HEK293 (cell line): ENCODE data around the gene TBL1XR1.

Experiments used
- CTCF ChIP-seq: fragments of 450-650 bp; formaldehyde crosslinking; IDR thresholded peaks from 2 replicates; pipeline ENCODE4 v1.5.1; 2016; ENCODE audit warnings: missing biosample characterization, missing genetic modification characterization
- RBAK ChIP-seq: fragments of 450-650 bp; formaldehyde crosslinking; IDR thresholded peaks from 2 replicates; pipeline ENCODE4 v1.5.1; 2016; ENCODE audit warnings: missing biosample characterization, missing genetic modification characterization
- TCF7L2 ChIP-seq: IDR thresholded peaks from 2 replicates; pipeline ENCODE4 v1.6.1; 2011; ENCODE audit warnings: low read depth, mild to moderate bottlenecking, inconsistent platforms, low read length, moderate library complexity, borderline replicate concordance
- TF ChIP-seq, protein P1 (sequence below): fragments of 450-650 bp; formaldehyde crosslinking; IDR thresholded peaks from 2 replicates; pipeline ENCODE4 v1.5.1; 2016; ENCODE audit warnings: missing biosample characterization, missing genetic modification characterization

DNA sequence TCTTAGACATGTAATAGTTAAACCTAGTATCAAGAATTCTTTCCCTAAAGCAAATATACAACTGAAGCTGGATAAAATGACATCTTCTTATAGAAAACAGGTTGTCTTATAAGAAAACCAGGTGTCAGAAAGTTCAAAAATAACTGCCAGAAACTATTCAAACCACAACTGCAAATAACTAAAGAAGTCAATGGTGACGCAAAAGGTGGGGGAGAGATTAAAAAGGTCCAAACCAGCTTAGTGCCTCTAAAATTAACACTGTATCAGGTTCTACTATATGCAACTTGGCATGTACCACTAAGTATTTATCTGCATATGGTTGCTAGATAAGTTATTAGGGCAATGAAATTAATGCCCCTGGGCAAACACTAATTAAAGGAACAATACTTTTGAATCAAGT lies 136.8 kb downstream of the TBL1XR1 start:
- no peak for TF ChIP-seq TCF7L2
- TF ChIP-seq CTCF, result no peak
- TF ChIP-seq, protein P1, sequence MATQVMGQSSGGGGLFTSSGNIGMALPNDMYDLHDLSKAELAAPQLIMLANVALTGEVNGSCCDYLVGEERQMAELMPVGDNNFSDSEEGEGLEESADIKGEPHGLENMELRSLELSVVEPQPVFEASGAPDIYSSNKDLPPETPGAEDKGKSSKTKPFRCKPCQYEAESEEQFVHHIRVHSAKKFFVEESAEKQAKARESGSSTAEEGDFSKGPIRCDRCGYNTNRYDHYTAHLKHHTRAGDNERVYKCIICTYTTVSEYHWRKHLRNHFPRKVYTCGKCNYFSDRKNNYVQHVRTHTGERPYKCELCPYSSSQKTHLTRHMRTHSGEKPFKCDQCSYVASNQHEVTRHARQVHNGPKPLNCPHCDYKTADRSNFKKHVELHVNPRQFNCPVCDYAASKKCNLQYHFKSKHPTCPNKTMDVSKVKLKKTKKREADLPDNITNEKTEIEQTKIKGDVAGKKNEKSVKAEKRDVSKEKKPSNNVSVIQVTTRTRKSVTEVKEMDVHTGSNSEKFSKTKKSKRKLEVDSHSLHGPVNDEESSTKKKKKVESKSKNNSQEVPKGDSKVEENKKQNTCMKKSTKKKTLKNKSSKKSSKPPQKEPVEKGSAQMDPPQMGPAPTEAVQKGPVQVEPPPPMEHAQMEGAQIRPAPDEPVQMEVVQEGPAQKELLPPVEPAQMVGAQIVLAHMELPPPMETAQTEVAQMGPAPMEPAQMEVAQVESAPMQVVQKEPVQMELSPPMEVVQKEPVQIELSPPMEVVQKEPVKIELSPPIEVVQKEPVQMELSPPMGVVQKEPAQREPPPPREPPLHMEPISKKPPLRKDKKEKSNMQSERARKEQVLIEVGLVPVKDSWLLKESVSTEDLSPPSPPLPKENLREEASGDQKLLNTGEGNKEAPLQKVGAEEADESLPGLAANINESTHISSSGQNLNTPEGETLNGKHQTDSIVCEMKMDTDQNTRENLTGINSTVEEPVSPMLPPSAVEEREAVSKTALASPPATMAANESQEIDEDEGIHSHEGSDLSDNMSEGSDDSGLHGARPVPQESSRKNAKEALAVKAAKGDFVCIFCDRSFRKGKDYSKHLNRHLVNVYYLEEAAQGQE, result no peak
- TF ChIP-seq RBAK (tag by site-specific recombination), result no peak
